GM19468 (cell line): ENCODE data around the gene TMEM178A.
A peak's percentile ranks its signal among the peaks of the same experiment; 100 is the strongest.
"Not testable (repeated sequence)": the region's sequence is repeated elsewhere in the genome, so short reads cannot be mapped to it uniquely, and the experiment has no call there.

ENCODE experiments used
- ATAC-seq: cut with Tn5 transposase; IDR thresholded peaks from one replicate; pipeline ENCODE4 v1.9.1; 2021; ENCODE audit warnings: mild to moderate bottlenecking, moderate library complexity, moderate number of reproducible peaks; ENCODE audit not compliant: unreplicated experiment; ENCODE audit errors: extremely low read depth

TMEM178A gene

DNA sequence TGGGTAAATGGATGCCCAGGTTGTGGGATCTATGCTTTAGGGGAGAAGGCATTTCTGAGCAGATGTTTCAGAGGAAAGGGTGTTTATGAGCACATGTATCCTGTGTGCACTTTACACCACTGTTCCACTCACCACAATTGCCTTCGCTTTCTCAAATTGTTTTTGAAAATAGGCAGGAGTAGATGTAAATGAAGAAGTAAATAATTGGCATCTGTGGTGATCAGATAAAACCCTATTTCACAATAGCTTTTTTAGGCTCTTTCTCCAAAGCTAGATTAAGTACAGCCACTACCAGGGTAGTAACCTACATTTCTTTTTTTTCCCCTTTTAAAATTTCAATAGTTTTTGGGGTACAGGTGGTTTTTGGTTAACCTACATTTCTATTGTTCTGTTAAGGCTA is 40.6 kb downstream of the TMEM178A start:
- no peak for ATAC-seq

DNA sequence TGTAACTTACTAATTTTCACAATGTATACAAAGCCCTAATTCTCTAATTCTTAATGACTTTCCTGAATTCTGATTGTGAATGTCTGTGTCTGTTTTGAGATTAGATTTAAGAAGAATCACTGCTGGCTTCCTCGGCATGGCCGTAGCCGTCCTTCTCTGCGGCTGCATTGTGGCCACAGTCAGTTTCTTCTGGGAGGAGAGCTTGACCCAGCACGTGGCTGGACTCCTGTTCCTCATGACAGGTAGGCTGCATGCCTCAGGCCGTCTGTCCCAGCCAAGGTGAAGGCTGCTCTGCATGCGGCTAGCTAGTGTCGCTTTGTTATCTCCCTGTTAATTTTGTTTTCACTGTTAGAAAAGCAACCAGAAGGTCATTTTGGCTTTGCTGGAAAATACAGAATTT is 41.2 kb downstream of the TMEM178A start:
- ATAC-seq: no peak

GRCh38 chr2:39708003-39708402 is 42.3 kb downstream of the TMEM178A start:
- ATAC-seq: no peak

DNA sequence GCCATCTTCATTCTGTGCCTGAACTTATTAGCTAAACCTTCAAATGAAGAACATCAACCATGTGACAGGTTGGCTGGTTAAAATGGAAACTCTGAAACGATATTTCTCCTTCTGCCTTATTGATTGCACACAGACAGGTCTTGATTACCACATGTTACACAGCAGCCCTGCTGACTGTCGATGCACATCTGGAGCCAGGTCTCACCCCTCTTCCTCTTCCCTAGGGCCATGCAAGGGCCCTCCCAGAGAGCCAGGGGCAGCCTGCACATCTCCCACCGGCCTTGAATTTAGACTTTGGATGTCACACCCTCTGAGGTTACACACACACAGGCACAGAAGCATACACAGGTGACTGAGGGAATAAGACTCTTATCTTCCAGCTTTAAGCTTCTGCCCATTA is 45.1 kb downstream of the TMEM178A start:
- ATAC-seq: no peak

DNA sequence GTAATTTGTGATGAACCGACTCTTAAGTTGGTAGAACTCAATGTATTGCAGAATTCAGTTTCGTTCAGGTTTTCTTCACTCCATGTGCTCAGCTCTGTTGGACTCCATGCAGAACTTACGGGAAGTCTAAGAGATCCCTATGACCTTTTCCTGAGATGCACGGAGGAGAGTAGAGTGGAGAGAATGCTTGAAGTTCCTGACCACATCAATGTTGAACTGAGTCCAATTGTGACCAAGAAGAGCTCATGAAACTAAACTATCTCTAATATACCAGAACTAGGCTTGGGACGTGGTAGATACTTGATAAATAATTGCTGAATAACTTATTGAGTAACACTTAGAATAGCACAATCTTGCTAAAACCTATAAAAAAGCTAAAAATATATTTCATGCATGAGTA is 47.2 kb downstream of the TMEM178A start:
- no peak for ATAC-seq

- ATAC-seq: no peak
Measured at GRCh38 chr2:39715095-39715494, 49.4 kb downstream of the TMEM178A start.

GRCh38 chr2:39715822-39716221 is 50.1 kb downstream of the TMEM178A start:
- no peak for ATAC-seq

- ATAC-seq: no peak
Measured at GRCh38 chr2:39717067-39717466, 51.4 kb downstream of the TMEM178A start.

DNA sequence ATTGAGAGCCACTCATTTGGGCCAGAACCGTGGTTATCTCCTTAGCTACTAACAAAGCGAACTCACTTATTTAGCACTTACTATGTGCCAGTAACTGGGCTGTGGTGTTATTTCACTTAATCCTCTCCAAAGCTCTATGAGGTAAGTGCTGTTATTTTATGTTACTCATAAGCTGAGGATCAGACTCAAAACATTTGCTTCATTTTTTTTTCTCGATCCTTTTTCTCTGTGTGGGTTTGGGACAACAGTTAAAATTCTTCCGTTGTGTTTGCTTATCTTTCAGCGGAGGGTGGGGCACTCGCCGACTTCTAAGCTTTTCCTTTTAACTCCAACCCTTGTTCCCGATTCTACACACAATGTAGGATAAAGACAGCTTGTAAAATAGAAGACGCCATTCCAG is 52.8 kb downstream of the TMEM178A start:
- ATAC-seq: no peak

GRCh38 chr2:39719317-39719716 is 53.6 kb downstream of the TMEM178A start:
- ATAC-seq: no peak

DNA sequence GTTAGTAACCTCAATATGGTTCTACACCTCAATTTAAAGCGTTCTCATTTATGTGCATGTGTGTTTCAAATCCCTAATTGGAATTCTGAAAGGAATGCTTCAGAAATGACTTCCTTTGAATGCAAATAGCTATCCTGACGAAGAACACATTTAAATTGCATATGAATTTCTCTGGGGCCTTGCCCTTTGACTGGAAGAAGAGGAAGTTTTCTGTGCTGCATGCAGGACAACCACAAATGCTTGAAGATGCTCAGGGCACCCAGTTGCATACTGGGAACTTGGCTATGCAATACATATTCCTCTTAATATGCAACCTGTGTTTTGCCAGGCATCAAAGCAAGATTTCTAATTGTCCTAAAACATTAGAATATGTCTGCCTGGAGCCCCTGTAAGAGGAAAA is 55.3 kb downstream of the TMEM178A start:
- ATAC-seq: no peak

GRCh38 chr2:39723497-39723896 is 57.8 kb downstream of the TMEM178A start:
- ATAC-seq: no peak

DNA sequence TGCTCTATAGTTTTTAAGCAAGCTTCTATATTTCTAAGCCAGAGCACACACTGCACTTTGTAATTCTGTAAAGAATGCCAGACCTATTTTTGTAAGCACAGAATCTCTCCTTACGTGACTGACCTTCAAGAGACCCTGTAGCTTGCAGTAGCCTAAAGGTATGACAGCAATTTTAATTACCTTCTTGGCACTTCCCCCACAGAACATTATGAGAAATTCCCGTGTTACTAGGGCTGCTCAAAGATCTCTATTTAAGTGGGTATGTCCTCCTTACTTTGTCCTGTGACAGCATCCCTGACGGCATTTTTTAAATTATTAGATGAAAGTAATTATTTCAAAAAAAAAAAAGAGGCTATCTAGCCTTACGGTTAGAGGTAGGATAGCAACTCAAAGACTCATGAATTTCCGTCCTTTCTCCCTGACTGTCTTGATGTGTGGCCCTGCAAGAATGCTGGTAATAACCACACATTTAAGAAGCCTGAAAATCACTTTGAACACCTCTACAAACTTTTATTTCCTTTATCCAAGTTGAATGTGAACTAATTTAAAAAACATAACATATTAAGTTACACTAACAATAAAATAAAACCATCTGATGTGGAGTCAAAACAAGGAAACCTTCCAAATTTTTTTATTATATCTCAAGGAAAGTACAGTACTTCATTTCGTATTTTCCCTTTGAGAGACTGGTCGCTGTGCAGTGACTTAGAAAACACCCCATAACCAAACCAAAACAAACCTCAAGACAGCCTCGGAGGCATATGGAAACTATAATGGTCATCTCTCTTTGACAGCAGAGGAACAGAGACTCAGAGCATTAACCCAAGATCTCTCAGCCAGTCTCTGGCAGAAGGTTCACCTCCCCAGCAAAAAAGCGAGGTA is 58.5 kb downstream of the TMEM178A start:
- no peak for ATAC-seq

- ATAC-seq: no peak
Measured at GRCh38 chr2:39724828-39725144, 59.1 kb downstream of the TMEM178A start.

GRCh38 chr2:39725401-39725800 is 59.7 kb downstream of the TMEM178A start:
- no peak for ATAC-seq

DNA sequence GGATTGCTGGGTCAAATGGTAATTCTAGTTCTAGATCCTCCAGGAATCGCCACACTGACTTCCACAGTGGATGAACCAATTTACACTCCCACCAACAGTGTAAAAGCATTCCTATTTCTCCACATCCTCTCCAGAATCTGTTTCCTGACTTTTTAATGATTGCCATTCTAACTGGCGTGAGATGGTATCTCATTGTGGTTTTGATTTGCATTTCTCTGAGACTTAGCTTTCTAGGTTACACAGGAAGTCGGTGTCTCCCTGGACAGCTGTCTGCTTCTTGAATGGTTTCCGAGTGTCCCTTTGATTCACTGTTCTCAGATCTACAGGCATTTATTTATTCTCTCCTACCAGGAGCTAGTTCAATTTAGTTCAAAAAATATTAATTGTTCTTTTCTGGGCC is 62.4 kb downstream of the TMEM178A start:
- not testable (repeated sequence) for ATAC-seq

DNA sequence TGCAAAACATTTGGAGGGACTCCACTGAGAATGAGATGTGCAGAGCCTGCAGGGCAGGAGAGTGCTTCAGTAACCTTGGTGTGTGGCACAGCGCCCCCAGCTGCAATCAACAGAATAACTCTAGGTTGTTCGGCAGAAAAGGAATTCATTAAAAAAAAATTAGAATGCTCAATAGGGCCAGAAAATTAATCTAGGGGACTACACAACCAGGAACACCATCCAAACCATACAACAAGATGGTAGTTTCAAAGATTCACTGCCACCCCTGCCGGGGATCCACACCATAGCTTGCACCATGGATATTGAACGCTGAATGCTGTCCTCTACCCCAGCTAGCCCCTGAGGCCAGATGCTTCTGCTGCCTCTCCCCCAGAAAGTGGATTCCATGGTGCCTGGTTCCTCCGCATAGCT is 63.2 kb downstream of the TMEM178A start:
- peak; percentile 28 for ATAC-seq

GRCh38 chr2:39730276-39730675 is 64.6 kb downstream of the TMEM178A start:
- ATAC-seq: no peak

DNA sequence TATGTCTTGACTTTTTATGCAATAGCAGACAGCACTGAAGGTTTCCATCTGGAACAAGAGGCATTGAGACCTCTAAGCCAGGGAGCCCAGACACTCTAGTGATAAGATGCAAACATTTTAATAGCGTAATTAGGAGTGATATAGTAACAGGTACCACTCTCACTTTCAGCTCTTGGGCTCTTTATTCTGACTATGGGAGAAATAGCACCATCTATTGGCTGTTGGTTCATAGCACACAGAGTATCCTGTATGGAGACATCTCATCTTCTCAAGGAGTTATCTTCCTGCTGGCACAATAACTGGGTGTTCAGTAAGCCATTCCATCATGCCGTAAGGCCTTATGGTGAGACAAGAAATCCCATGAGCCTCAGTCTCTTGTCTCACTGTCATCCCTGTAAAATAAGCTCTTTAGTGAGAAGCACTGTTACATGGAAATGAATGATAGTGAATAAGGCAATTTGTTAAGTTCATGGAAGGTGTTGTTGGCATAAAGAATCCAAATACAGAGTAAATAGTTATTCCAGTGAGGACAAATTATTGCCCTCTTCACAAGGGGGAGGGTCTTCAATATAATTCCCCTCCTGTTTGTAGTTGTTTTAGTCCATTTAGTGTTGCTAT is 65.1 kb downstream of the TMEM178A start:
- no peak for ATAC-seq

GRCh38 chr2:39731546-39731945 is 65.8 kb downstream of the TMEM178A start:
- no peak for ATAC-seq

DNA sequence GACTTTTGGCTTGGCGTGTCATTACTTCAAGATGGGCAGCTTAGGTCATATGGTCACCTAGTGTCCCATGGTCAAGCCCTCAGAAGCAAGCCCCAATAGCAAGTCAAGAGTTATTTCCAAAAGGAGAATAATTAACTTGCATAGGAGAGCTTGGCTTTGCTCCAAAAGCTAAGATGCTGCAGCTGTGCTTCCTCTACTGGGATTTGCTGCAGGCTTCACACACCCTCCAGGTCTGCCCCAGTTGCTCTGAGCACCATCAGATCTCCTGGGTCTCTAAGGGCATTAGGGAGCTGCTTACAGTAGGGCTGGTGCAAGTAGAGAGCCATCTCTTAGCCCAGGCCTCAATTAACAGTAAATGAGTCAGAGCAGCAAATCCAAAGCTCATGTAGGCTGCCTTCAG is 66.8 kb downstream of the TMEM178A start:
- no peak for ATAC-seq
